ENCODE results near the gene XG. TPM values are rescaled to one million over a fixed set of nuclear protein-coding genes. Genes with fewer than 3 reads are reported as not detected.
"Not testable (repeated sequence)": the region's sequence is repeated elsewhere in the genome, so short reads cannot be mapped to it uniquely, and the experiment has no call there.

Gene XG
- total RNA-seq, 1 donor from 2014 or later, result 0.63 TPM

DNA sequence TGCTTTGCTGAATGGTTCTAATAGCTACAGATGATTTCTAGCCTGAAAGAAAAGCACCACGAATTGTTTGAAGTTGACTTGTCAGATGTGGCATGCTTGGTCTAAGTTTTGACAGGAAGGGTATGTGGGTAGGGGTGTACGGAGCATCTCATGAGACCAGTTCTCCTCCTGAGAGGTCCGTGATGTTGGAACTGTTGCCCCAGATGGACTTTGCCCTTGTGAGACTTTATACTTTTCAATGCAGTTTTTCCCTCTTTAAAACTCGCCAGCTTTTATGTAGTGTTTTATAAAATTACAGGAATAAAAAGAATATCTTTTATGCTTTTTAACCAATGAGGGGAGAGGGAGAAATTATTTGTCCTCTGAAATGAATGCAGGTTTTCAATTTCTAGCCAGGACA lies 16.6 kb upstream of the XG start:
- Mint-ChIP-seq H3K36me3 (peaks cover 40% of the 10 kb centered on the region), H3K27ac (no peak overlapping the region), H3K4me3 (no peak overlapping the region), H3K4me1 (ENCODE audit: unreplicated experiment) (no peaks in the 10 kb centered on the region), H3K27me3 (no peaks in the 10 kb centered on the region), H3K9me3 (no peaks in the 10 kb centered on the region)
- DNase-seq (ENCODE audit: extremely low spot score, unreplicated experiment), result no peak
- TF ChIP-seq, protein P1, sequence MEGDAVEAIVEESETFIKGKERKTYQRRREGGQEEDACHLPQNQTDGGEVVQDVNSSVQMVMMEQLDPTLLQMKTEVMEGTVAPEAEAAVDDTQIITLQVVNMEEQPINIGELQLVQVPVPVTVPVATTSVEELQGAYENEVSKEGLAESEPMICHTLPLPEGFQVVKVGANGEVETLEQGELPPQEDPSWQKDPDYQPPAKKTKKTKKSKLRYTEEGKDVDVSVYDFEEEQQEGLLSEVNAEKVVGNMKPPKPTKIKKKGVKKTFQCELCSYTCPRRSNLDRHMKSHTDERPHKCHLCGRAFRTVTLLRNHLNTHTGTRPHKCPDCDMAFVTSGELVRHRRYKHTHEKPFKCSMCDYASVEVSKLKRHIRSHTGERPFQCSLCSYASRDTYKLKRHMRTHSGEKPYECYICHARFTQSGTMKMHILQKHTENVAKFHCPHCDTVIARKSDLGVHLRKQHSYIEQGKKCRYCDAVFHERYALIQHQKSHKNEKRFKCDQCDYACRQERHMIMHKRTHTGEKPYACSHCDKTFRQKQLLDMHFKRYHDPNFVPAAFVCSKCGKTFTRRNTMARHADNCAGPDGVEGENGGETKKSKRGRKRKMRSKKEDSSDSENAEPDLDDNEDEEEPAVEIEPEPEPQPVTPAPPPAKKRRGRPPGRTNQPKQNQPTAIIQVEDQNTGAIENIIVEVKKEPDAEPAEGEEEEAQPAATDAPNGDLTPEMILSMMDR (conservative IDR thresholded peaks at IDR 0.05), result no peak

DNA sequence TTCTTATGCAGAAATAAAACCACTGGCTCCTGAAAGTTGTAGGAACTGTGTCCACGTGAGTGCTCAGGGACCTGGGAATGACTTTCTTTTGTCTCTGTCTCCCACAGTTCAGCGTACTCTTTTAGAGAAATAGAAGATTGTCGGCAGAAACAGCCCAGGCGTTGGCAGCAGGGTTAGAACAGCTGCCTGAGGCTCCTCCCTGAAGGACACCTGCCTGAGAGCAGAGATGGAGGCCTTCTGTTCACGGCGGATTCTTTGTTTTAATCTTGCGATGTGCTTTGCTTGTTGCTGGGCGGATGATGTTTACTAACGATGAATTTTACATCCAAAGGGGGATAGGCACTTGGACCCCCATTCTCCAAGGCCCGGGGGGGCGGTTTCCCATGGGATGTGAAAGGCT lies 11.2 kb upstream of the XG start:
- H3K27me3 Mint-ChIP-seq, result no peaks in the 10 kb centered on the region

DNA sequence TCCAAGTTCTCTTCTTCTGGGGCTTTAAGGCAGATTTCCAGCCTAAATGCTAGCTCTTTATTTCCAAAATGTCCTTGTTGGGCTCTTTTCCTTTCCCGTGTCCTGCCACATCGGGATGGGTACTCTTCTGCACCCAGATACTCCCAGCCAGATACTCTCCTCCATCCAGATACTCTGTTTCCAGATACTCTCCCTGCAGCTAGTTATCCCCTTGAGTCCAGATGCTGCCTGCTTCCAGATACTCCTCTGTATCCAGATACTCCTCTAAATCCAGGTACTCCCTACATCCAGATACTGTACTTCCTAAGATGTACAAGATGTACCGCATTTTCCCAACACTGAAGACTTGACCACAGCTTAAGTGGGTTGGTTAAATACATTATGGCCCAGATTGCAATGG lies 10.5 kb upstream of the XG start:
- DNase-seq (ENCODE audit: extremely low spot score, unreplicated experiment), result no peak
- TF ChIP-seq, protein P1 (conservative IDR thresholded peaks at IDR 0.05), result no peak
- H3K36me3 Mint-ChIP-seq, result peaks cover 37% of the 10 kb centered on the region
- peak overlapping the region; percentile 14 for H3K27ac Mint-ChIP-seq
- H3K27me3 Mint-ChIP-seq, result no peaks in the 10 kb centered on the region
- peaks cover 6% of the 10 kb centered on the region for H3K4me1 Mint-ChIP-seq (ENCODE audit: unreplicated experiment)
- H3K9me3 Mint-ChIP-seq, result no peaks in the 10 kb centered on the region
- H3K4me3 Mint-ChIP-seq, result no peak overlapping the region

More for the DNA sequence above, 11.2 kb upstream of the XG start:
- no peak overlapping the region for H3K27ac Mint-ChIP-seq
- no peaks in the 10 kb centered on the region for H3K4me1 Mint-ChIP-seq (ENCODE audit: unreplicated experiment)
- no peak overlapping the region for H3K4me3 Mint-ChIP-seq
- H3K36me3 Mint-ChIP-seq, result peaks cover 41% of the 10 kb centered on the region
- H3K9me3 Mint-ChIP-seq, result no peaks in the 10 kb centered on the region
- no peak for DNase-seq (ENCODE audit: extremely low spot score, unreplicated experiment)
- TF ChIP-seq, protein P1 (conservative IDR thresholded peaks at IDR 0.05), result no peak

DNA sequence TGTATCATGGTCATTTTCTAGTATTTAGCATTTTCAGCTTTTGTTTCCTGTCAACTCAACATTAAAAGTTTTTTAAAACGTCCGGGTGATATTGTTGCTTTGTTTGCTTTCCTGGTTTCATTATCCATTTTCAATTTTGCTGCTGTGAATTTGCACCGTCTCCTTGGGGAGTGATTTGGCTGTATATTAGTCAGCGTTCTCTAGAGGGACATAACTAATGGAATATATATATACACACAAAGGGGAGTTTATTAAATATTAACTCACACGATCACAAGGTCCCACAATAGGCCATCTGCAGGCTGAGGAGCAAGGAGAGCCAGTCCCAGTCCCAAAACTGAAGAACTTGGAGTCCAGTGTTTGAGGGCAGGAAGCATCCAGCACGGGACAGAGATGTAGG lies 5.6 kb upstream of the XG start:
- Mint-ChIP-seq H3K36me3 (peaks cover 17% of the 10 kb centered on the region), H3K4me3 (peak overlapping the region; percentile 18), H3K27ac (peak overlapping the region; percentile 13)
- H3K27me3 Mint-ChIP-seq; H3K4me1 Mint-ChIP-seq (ENCODE audit: unreplicated experiment); H3K9me3 Mint-ChIP-seq; DNase-seq (ENCODE audit: extremely low spot score, unreplicated experiment): not testable (repeated sequence)

DNA sequence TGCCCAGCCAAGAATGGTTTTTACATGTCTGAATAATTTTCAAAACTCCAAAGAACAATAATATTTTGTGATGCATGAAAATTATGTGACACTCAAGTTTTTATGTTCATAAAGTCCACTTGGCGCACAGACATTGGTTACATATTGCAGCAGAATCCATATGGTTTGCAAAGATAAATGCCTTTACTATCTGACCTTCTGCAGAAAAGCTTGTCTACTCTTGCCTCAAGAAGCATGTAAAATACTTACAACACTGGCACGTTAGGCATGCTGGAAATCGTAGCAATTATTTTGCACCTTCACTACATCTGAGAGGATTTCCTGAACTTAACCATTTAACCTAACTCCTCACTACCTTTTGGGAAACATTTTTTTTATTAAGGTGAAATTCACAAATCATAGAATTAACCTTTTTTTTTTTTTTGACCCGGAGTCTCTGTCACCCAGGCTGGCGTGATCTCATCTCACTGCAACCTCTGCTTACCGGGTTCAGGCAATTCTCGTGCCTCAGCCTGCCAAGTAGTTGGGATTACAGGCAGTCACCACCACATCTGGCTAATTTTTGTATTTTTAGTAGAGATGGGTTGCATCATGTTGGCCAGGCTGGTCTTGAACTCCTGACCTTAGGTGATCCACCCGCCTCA lies 3.5 kb upstream of the XG start:
- Mint-ChIP-seq H3K4me1 (ENCODE audit: unreplicated experiment) (peaks cover 12% of the 10 kb centered on the region), H3K9me3 (no peaks in the 10 kb centered on the region), H3K27ac (peak overlapping the region; percentile 23), H3K36me3 (peaks cover 3% of the 10 kb centered on the region), H3K27me3 (no peaks in the 10 kb centered on the region), H3K4me3 (no peak overlapping the region)
- TF ChIP-seq, protein P1 (conservative IDR thresholded peaks at IDR 0.05), result no peak
- no peak for DNase-seq (ENCODE audit: extremely low spot score, unreplicated experiment)

DNA sequence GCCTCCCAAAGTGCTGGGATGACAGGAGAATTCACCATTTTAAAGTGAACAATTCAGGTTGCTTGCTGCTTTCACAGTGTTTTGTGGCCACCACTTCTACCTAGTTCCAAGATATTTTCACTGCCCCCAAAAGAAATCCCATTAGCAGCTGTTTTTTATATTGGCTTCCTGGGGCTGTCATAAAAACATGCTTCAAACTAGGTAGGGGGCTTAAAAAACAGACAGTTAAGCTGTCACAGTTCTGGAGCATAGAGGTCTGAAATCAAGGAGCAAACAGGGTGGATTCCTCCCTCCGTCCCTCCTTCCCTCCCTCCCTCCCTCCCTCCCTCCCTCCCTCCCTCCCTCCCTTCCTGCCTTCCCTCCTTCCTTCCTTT lies 3.0 kb upstream of the XG start:
- Mint-ChIP-seq H3K27ac (no peak overlapping the region), H3K36me3 (peaks cover under 1% of the 10 kb centered on the region), H3K4me3 (no peak overlapping the region), H3K27me3 (no peaks in the 10 kb centered on the region), H3K9me3 (no peaks in the 10 kb centered on the region), H3K4me1 (ENCODE audit: unreplicated experiment) (peaks cover 12% of the 10 kb centered on the region)
- TF ChIP-seq, protein P1 (conservative IDR thresholded peaks at IDR 0.05), result no peak
- DNase-seq (ENCODE audit: extremely low spot score, unreplicated experiment), result no peak

Measured in type B pancreatic cell (in vitro differentiated cells).